ENCODE results near the gene SMR3A. TPM values are rescaled to one million over a fixed set of nuclear protein-coding genes. Genes with fewer than 3 reads are reported as not detected.

The SMR3A gene
- total and polyA plus RNA-seq, 12 donors, result not detected

DNA sequence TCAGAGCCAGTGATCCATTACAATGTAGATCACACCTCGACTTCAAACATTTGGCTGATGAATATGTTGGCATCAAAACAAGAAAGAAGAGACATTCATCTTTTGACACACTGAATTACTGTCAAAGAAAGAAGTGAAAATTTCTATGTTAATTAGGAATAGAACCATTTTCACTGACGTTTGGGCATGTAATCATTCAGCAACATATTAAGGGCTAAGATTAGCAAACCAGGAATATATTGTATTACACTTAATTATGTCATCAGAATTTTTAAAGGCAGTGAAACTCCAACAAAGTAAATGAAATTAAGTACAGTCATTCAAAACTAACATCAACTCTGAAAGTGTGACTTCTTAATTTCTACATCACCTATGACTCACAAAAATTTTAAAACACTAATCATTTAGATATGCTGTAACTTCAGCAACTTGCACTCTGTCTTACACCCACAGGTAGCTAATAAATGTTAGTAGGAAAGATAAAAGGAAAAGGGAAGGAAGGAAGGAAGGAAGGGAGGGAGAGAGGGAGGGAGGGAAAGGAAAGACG, 1.4 kb upstream of the SMR3A start:
- WGBS, 4 donors, result 46 to 55% (median 50%) methylated on average over 3 of the region's 3 CpGs
- Histone ChIP-seq H3K27me3 (no peaks in the 10 kb centered on the region), H3K4me3 (no peak overlapping the region), H3K36me3 (replicated peaks in 1 of 2) (no peaks in the 10 kb centered on the region), H3K27ac (no peak overlapping the region), H3K9me3 (replicated peaks in 1 of 3) (peaks cover 0 to 10% (median 0%) of the 10 kb centered on the region in 3 donors), H3K4me1 (replicated peaks in 1 of 2) (no peaks in the 10 kb centered on the region)
- DNase-seq, result no peak
- intact Hi-C loops (cut with DNase I), result no loop called here
- TF ChIP-seq, protein P1, sequence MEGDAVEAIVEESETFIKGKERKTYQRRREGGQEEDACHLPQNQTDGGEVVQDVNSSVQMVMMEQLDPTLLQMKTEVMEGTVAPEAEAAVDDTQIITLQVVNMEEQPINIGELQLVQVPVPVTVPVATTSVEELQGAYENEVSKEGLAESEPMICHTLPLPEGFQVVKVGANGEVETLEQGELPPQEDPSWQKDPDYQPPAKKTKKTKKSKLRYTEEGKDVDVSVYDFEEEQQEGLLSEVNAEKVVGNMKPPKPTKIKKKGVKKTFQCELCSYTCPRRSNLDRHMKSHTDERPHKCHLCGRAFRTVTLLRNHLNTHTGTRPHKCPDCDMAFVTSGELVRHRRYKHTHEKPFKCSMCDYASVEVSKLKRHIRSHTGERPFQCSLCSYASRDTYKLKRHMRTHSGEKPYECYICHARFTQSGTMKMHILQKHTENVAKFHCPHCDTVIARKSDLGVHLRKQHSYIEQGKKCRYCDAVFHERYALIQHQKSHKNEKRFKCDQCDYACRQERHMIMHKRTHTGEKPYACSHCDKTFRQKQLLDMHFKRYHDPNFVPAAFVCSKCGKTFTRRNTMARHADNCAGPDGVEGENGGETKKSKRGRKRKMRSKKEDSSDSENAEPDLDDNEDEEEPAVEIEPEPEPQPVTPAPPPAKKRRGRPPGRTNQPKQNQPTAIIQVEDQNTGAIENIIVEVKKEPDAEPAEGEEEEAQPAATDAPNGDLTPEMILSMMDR (IDR thresholded peaks at IDR 0.05), result no peak
- no peak for TF ChIP-seq POLR2A (IDR thresholded peaks at IDR 0.05)

DNA sequence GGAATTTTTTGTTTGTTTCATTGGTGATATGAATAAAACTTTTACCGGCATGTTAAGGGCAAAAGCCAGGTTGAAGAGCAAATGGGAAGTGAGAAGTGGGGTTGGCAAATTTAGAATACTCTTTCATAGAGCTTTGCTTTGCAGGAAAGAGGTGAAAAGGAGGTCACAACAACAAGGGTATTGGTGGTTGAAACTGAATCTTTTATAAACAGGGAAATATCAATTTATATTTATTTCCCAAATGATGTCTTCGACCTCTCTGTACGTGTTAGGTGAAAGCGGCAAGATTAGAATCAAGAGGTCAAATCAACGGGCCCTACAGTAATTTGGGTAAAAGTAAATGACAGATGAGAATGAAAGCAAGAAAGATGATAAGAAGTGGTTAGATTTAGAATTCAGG, 3.4 kb downstream of the SMR3A start:
- 76 to 87% (median 80%) methylated on average over 5 of the region's 5 CpGs for WGBS, 4 donors
- intact Hi-C loops (cut with DNase I), result no loop called here
- no peak for DNase-seq
- no peak for TF ChIP-seq POLR2A (IDR thresholded peaks at IDR 0.05)
- TF ChIP-seq, protein P1 (IDR thresholded peaks at IDR 0.05), result no peak
- H3K27me3 ChIP-seq, result no peaks in the 10 kb centered on the region
- H3K9me3 ChIP-seq (replicated peaks in 1 of 3), result peaks cover 0 to 10% (median 0%) of the 10 kb centered on the region in 3 donors
- H3K36me3 ChIP-seq (replicated peaks in 1 of 2), result no peaks in the 10 kb centered on the region
- no peak overlapping the region for H3K27ac ChIP-seq
- H3K4me1 ChIP-seq (replicated peaks in 1 of 2), result no peaks in the 10 kb centered on the region
- H3K4me3 ChIP-seq, result no peak overlapping the region

DNA sequence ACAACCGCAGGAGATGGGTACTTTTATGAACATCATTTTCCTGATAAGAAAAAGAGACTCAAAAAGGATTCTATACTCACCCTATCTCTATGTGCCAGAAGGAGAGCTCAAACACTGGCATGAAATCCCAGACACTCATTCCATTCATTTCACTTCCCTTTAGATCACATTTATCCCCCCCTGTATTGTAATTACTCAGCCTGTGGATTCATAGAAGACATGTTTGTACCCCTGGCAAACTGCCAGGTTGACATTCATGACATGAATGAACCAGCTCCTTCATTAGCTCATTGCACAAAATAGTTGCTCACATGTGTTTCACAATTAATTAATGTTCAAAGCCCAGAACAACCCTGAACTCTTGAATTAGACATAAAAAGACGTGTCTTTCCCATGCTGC, 4.9 kb downstream of the SMR3A start:
- intact Hi-C loops (cut with DNase I), result no loop called here
- Histone ChIP-seq H3K27me3 (no peaks in the 10 kb centered on the region), H3K9me3 (replicated peaks in 1 of 3) (peaks cover 0 to 10% (median 0%) of the 10 kb centered on the region in 3 donors), H3K4me3 (no peak overlapping the region), H3K4me1 (replicated peaks in 1 of 2) (no peaks in the 10 kb centered on the region), H3K36me3 (replicated peaks in 1 of 2) (no peaks in the 10 kb centered on the region), H3K27ac (no peak overlapping the region)
- TF ChIP-seq, protein P1 (IDR thresholded peaks at IDR 0.05), result no peak
- no peak for TF ChIP-seq POLR2A (IDR thresholded peaks at IDR 0.05)
- WGBS, 4 donors, result 31 to 49% (median 35%) methylated on average over 2 of the region's 2 CpGs
- no peak for DNase-seq

DNA sequence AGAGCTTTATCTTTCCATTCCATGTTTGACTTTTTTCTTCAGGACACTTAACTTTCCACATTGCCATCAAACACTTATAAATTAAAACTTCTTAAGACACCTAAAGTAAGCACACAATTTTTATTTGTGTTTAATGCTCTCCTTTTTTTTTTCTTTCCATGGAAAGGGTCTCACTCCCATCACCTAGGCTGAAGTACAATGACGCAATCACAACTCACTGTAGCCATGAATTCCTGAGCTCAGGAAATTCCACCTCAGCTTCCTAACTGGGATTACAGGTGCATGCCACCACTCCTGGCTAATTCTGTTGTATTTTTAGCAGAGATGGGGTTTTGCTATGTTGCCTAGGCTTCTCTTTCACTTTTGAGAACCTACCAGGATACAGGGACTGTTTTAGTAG, 7.3 kb downstream of the SMR3A start:
- intact Hi-C loops (cut with DNase I), result no loop called here
- Histone ChIP-seq H3K27ac (no peak overlapping the region), H3K36me3 (replicated peaks in 1 of 2) (no peaks in the 10 kb centered on the region), H3K27me3 (no peaks in the 10 kb centered on the region), H3K9me3 (replicated peaks in 1 of 3) (peaks cover 0 to 9% (median 0%) of the 10 kb centered on the region in 3 donors), H3K4me1 (replicated peaks in 1 of 2) (no peaks in the 10 kb centered on the region), H3K4me3 (no peak overlapping the region)
- no peak for DNase-seq
- TF ChIP-seq, protein P1 (IDR thresholded peaks at IDR 0.05), result no peak
- no peak for TF ChIP-seq POLR2A (IDR thresholded peaks at IDR 0.05)
- WGBS, 4 donors, result 78 to 96% (median 92%) methylated on average over 1 of the region's 1 CpG

Measured in adrenal gland (tissue), 12 donors.